ENCODE data around the gene PPP1R18.
"Not testable (repeated sequence)": the region's sequence is repeated elsewhere in the genome, so short reads cannot be mapped to it uniquely, and the experiment has no call there.

The PPP1R18 gene

DNA sequence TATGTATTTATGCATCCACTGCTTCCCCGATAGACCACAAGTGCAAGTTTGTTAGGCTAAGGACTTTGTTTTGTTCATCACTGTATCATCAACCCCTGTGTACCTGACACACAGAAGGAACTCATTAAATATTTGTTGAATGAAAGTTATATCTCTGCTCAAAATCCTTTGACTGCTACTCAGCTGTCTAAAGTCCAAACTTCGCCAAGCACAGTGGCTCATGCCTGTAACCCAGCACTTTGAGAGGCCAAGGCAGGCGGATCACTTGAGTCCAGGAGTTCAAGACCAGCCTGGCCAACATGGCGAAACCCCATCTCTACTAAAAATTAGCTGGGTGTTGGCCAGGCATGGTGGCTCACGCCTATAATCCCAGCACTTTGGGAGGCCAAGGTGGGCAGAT is 28.5 kb downstream of the PPP1R18 start:
- DNase-seq = not testable (repeated sequence)

DNA sequence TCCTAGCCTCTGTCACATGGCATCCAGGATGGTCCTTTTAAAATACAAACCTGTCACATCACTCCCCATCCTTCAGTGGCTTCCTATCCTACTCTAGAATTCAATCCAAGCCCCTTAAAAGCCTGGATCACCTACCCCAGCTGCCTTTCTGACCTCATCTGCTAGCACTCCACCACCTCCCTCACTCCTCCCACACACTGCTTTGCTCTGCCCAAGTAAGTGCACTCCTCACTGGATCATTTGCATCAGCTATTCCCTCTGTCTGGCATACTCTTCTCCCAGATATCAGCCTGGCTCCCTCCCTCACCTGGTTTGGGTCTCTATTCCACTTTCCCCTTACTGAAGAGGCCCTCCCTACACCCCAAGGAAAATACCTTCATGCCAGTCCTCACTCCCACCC is 29.0 kb downstream of the PPP1R18 start:
- no peak for DNase-seq

GRCh38 chr6:30656513-30656912 is 29.9 kb downstream of the PPP1R18 start:
- DNase-seq = no peak

GRCh38 chr6:30655743-30656094 is 30.7 kb downstream of the PPP1R18 start:
- no peak for DNase-seq

DNA sequence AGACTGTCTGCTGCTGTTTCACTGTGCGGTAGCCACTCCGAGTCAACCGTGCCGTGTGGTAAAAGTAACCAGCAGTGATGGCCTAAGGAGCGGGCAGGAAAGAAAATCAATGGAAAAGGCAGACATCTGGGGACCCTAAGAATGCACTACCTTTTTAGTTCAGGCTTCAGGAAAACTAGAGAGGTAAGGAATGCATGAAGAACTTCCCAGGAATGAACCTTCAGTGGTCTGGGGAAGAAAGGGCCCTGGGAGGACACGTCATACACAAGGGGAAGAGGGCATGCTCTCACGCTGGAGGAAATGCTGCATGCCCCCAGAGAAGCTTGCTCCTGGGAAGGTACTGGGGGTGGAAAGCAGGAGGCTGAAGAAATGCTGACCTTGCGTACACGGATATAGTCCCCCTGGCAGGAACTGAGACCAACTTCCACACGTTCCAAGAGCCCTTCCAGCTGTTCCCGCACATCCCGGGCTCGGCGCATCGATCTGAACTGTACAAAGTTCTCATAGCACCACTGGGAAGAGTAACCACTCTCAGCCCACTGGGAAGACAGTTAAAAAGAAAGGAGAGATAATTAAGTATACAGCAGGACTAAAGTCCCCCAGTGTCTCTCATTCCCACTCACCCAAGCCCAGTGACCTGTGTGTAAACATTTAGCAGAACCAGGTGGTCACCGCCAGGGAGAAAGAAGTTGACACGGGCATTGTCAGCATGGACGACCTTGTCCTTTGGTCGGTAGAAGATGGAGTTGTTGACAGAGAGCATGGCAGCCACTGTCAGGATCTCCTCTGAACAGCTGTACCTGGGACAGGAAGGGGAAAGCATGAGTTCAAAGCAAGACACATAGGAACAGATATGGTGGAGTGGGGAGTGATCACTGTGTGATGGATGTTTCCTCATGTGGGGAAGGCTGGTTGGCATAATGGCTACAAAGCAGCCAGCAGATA is 31.4 kb downstream of the PPP1R18 start:
- no peak for DNase-seq

DNA sequence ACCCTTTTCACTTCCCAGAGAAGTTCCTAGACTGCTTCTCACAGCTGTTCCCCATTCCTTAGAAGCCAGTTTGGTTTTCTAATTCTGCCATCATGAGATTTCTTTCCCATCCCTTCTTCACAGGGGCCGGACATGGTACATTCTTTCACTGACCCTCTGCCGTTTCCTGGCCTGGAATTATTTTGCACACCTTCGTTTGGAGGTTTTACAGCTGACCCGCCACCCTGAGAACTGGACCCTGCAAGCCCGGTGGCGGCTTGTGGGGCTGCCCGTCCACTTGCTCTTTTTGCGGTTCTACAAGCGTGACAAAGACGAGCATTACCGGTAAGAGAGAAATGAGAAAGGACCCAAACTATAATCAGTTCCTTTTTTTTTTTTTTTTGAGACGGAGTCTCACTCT is 35.3 kb downstream of the PPP1R18 start:
- no peak for DNase-seq

GRCh38 chr6:30647242-30648116 is 39.0 kb downstream of the PPP1R18 start:
- peak; percentile 66 for DNase-seq

DNA sequence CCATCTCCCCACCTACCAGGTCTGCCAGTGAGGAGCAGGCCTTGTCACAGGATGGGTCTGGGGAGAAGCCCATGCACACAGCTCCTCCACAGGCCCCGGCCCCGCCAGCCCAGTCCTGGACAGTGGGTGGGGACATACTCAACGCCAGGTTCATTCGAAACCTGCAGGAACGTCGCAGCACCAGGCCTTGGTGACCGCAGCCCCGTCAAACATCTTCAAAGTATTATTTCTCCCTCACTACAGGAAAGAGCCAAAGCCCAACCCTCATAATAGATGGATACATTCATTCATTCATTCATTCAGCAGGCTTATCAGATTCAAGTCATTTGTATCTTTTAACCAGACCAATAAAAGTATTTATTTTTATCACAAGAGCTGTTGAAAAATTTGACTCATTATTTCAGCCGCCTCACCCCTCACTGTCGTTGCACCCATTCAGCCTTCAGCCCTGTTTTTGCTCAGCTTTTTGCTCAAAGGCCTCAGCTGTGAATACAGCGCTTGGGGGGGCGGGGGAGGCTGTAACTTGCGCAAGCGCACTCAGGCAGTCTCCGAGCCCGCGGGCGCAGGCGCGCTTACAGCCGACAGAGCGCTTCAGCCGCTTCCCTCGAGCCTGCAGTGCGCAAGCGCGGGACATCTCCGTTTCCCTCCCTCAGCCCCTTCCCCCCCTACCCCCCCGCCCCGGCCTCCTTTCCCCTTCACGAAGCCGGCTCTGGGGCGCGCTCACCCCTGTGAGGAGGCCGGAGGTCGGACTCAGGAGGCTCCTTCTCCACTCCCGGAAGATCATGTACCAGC is 39.8 kb downstream of the PPP1R18 start, which contains the start of gene C6orf136:
Gene C6orf136 (plus strand): TSS at position 684 of the 792 bp plus-strand sequence. CDS start 99 bp downstream, at position 783.
- peak; percentile 82 for DNase-seq

DNA sequence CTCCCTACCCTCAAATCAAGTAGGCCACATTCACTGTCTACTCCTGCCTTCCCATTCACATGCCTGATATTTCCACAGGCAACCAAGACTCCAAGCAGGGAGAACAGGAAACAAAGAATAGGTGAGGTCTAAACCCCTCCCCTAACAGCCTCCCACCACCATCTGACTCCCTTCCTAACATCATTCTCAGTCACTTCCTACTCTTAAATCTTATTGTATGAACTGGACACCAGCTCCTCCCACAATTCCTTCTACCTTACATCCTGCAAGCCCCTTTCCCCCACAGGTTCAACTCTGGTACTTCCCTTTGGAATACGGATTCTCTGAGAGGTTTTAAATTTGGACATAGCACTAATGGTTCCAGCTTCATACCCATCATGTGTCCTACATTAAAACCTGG is 40.5 kb downstream of the PPP1R18 start:
- DNase-seq = no peak

DNA sequence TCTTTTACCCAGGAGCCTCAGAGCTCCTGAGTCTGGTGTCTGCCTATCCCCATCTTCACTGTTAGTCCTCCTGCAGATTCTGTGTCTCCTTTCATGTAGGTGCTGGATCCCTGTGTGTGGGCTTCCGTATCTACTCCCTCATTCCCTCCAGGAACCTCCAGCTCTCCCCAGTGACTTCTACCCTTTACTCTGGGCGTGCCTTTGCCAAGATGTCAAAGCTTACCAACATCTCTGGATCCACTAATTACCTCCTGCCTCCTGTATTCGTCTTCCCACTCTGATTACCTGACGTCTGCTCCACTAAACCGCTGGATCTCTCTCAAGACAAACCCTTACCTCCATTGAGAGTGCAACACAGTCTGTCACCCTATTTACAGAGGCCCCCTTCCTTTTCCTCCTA is 41.7 kb downstream of the PPP1R18 start:
- DNase-seq = no peak

- DNase-seq = no peak
Measured at GRCh38 chr6:30643656-30644055, 42.8 kb downstream of the PPP1R18 start.

- DNase-seq = no peak
Measured at GRCh38 chr6:30641048-30641447, 45.4 kb downstream of the PPP1R18 start.

DNA sequence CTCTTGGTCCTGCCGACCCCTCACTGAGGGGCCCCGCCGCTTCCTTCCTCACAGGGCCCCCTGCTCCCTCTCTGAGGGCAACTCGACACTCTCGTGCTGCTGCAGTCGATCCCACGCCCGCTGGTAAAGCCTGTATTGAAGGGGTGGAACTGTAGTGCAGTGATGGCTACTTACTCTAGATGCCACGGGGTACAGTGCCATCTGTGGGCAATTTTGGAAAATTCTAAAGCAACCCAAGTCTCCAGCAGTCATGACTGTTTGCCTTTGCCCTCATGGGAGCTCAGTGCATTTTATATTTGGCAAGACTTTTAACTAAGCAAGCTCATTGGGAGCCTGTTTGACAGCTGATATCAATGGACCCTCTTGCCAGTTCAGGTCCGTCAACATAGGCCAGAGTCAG is 46.0 kb downstream of the PPP1R18 start:
- no peak for DNase-seq

- DNase-seq = no peak
Measured at GRCh38 chr6:30635834-30636233, 50.6 kb downstream of the PPP1R18 start.

- peak; percentile 29 for DNase-seq
Measured at GRCh38 chr6:30626484-30627366, 59.7 kb downstream of the PPP1R18 start, which contains the start of gene ATAT1. Gene ATAT1 (plus strand): TSS chr6:30626874.

All from NCI-H526 treated with DMSO at 0.1 percent for 48 hours (cell line).